ENCODE measurements around the gene PHLPP1. TPM values are rescaled to one million over a fixed set of nuclear protein-coding genes. Genes with fewer than 3 reads are reported as not detected.

The PHLPP1 gene
- total and polyA plus RNA-seq, 2 of the 13 experiments (the other 11 are each of a cell fraction or from before 2014, with no cell fraction given): 9.8 to 18.5 TPM

DNA sequence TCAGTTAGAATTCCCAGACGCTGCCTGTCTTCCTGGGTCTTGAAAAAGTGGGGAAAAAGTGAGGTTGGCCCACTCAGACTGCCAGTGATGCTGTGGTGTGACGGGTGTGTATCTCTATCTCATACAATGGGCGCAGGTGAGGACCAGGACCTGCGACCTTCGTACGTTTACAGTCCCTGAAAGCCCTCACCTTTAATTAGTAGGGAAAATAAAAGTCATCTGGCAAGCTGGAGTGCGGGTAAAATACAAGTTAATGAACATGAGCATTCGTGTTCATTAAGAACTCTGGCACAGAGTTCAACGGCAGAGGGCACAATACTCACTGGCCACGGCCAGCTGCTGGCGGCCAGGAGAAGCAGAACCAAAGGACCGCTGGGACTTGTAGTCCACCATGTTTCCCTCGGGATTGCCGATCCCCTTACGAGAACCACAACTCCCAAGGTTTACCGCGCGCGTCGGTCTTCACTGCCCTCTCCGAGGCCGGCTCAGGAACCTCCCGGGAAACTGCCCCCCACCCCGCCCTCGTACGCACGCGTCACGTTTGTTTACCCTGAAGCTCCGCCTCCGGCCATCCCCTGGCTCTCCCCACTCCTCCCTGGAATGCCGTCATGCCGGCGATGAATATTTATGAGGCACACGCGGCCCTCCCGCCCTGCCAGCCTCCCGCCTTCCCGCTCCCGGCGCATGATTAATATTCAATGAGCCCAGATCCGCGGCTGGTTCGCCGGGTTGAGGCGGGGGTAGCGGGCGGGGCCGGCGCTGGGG lies 488 bp upstream of the PHLPP1 start (continued):
- TF ChIP-seq, protein P1, sequence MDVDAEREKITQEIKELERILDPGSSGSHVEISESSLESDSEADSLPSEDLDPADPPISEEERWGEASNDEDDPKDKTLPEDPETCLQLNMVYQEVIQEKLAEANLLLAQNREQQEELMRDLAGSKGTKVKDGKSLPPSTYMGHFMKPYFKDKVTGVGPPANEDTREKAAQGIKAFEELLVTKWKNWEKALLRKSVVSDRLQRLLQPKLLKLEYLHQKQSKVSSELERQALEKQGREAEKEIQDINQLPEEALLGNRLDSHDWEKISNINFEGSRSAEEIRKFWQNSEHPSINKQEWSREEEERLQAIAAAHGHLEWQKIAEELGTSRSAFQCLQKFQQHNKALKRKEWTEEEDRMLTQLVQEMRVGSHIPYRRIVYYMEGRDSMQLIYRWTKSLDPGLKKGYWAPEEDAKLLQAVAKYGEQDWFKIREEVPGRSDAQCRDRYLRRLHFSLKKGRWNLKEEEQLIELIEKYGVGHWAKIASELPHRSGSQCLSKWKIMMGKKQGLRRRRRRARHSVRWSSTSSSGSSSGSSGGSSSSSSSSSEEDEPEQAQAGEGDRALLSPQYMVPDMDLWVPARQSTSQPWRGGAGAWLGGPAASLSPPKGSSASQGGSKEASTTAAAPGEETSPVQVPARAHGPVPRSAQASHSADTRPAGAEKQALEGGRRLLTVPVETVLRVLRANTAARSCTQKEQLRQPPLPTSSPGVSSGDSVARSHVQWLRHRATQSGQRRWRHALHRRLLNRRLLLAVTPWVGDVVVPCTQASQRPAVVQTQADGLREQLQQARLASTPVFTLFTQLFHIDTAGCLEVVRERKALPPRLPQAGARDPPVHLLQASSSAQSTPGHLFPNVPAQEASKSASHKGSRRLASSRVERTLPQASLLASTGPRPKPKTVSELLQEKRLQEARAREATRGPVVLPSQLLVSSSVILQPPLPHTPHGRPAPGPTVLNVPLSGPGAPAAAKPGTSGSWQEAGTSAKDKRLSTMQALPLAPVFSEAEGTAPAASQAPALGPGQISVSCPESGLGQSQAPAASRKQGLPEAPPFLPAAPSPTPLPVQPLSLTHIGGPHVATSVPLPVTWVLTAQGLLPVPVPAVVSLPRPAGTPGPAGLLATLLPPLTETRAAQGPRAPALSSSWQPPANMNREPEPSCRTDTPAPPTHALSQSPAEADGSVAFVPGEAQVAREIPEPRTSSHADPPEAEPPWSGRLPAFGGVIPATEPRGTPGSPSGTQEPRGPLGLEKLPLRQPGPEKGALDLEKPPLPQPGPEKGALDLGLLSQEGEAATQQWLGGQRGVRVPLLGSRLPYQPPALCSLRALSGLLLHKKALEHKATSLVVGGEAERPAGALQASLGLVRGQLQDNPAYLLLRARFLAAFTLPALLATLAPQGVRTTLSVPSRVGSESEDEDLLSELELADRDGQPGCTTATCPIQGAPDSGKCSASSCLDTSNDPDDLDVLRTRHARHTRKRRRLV (CRISPR knock-in tag; IDR thresholded peaks at IDR 0.05): no peak
- TF ChIP-seq SALL1 (CRISPR knock-in tag; IDR thresholded peaks at IDR 0.05) (peak; percentile 85), MXD4 (CRISPR knock-in tag; IDR thresholded peaks at IDR 0.05) (peak; percentile 20; the same call in 1 of the 2 replicates), ZNF766 (CRISPR knock-in tag; IDR thresholded peaks at IDR 0.05; ENCODE audit: borderline replicate concordance) (no peak), ZNF44 (CRISPR knock-in tag; IDR thresholded peaks at IDR 0.05) (no peak), ZNF746 (CRISPR knock-in tag; IDR thresholded peaks at IDR 0.05) (peak; percentile 42; the same call in 1 of the 2 replicates), ZNF367 (CRISPR knock-in tag; IDR thresholded peaks at IDR 0.05; ENCODE audit: borderline replicate concordance) (no peak), CBX2 (IDR thresholded peaks at IDR 0.05; ENCODE audit: low read depth, low read length) (no peak), CBX2 (CRISPR knock-in tag; IDR thresholded peaks at IDR 0.05; ENCODE audit: low read depth) (no peak), ZNF205 (CRISPR knock-in tag; IDR thresholded peaks at IDR 0.05) (no peak), CHCHD3 (CRISPR knock-in tag; IDR thresholded peaks at IDR 0.05) (no peak), TARDBP (CRISPR knock-in tag; IDR thresholded peaks at IDR 0.05) (peak; percentile 36; the same call in 1 of the 2 replicates), ARID2 (CRISPR knock-in tag; IDR thresholded peaks at IDR 0.05; ENCODE audit: borderline replicate concordance) (no peak), GZF1 (CRISPR knock-in tag; IDR thresholded peaks at IDR 0.05) (no peak), U2AF1 (optimal IDR thresholded peaks at IDR 0.05; ENCODE audit: low read depth, low read length) (no peak), ZNF775 (CRISPR knock-in tag; IDR thresholded peaks at IDR 0.05; ENCODE audit: borderline replicate concordance) (no peak), ZNF256 (CRISPR knock-in tag; conservative IDR thresholded peaks at IDR 0.05) (no peak), ESRRA (CRISPR knock-in tag; IDR thresholded peaks at IDR 0.05; ENCODE audit: low read depth) (peak; percentile 36; the same call in 1 of the 2 replicates), ZFAT (CRISPR knock-in tag; conservative IDR thresholded peaks at IDR 0.05) (no peak), ZSCAN20 (CRISPR knock-in tag; IDR thresholded peaks at IDR 0.05; ENCODE audit: borderline replicate concordance) (no peak; the same call in 1 of the 2 replicates), ISX (CRISPR knock-in tag; conservative IDR thresholded peaks at IDR 0.05) (no peak), ZNF83 (CRISPR knock-in tag; IDR thresholded peaks at IDR 0.05; ENCODE audit: borderline replicate concordance) (no peak)
- TF ChIP-seq, protein P2, sequence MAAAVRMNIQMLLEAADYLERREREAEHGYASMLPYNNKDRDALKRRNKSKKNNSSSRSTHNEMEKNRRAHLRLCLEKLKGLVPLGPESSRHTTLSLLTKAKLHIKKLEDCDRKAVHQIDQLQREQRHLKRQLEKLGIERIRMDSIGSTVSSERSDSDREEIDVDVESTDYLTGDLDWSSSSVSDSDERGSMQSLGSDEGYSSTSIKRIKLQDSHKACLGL (CRISPR knock-in tag; IDR thresholded peaks at IDR 0.05): no peak
- TF ChIP-seq, protein P3, sequence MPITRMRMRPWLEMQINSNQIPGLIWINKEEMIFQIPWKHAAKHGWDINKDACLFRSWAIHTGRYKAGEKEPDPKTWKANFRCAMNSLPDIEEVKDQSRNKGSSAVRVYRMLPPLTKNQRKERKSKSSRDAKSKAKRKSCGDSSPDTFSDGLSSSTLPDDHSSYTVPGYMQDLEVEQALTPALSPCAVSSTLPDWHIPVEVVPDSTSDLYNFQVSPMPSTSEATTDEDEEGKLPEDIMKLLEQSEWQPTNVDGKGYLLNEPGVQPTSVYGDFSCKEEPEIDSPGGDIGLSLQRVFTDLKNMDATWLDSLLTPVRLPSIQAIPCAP (CRISPR knock-in tag; IDR thresholded peaks at IDR 0.05; ENCODE audit: low read depth): no peak
- TF ChIP-seq, protein P4, sequence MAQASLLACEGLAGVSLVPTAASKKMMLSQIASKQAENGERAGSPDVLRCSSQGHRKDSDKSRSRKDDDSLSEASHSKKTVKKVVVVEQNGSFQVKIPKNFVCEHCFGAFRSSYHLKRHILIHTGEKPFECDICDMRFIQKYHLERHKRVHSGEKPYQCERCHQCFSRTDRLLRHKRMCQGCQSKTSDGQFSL (CRISPR knock-in tag; IDR thresholded peaks at IDR 0.05): no peak
